GM23338 (cell line): Measurements from ENCODE around the gene CAMTA1. TPM values are rescaled to one million over a fixed set of nuclear protein-coding genes. Genes with fewer than 3 reads are reported as not detected.

Experiments
- ATAC-seq: fragments of 200-7000 bp; cut with Tn5 transposase; 3 replicates; pipeline ENCODE4 v1.9.1; 2020
- DNase-seq: peaks from one replicate; pipeline ENCODE4 v3.0.0-alpha.2; 2015; ENCODE audit warnings: low spot score
- H2AFZ ChIP-seq: fragments of 200-600 bp; sonication (generic); 2 replicates; pipeline ENCODE4 v1.8.0; 2016; ENCODE audit warnings: antibody characterized with exemption, mild to moderate bottlenecking, moderate library complexity
- H3F3A ChIP-seq: fragments of 200-600 bp; sonication (generic); replicated peaks from 2 replicates; pipeline ENCODE4 v1.8.0; 2017; ENCODE audit warnings: antibody characterized with exemption, mixed run types, low read depth
- H3K27ac ChIP-seq: fragments of 200-600 bp; sonication (generic); 2 replicates; pipeline ENCODE4 v1.6.1; 2016; ENCODE audit warnings: low read depth
- H3K27me3 ChIP-seq: fragments of 200-600 bp; sonication (generic); 2 replicates; pipeline ENCODE4 v1.8.0; 2016; ENCODE audit warnings: mild to moderate bottlenecking, mixed run types, moderate library complexity; ENCODE audit not compliant: insufficient read depth
- H3K36me3 ChIP-seq: fragments of 200-600 bp; sonication (generic); 2 replicates; pipeline ENCODE4 v1.8.0; 2016; ENCODE audit warnings: mild to moderate bottlenecking; ENCODE audit not compliant: insufficient read depth
- H3K4me1 ChIP-seq: fragments of 200-600 bp; sonication (generic); 2 replicates; pipeline ENCODE4 v1.8.0; 2016; ENCODE audit warnings: mild to moderate bottlenecking, moderate library complexity; ENCODE audit not compliant: insufficient read depth
- H3K4me2 ChIP-seq: fragments of 200-600 bp; sonication (generic); 2 replicates; pipeline ENCODE4 v1.7.1; 2017; ENCODE audit warnings: mixed run types
- H3K4me3 ChIP-seq: fragments of 200-600 bp; sonication (generic); 2 replicates; pipeline ENCODE4 v1.6.1; 2016; ENCODE audit warnings: mixed run types
- H3K79me2 ChIP-seq: fragments of 200-600 bp; sonication (generic); replicated peaks from 2 replicates; pipeline ENCODE4 v1.8.0; 2017; ENCODE audit warnings: mild to moderate bottlenecking; ENCODE audit not compliant: insufficient read depth
- H3K9me2 ChIP-seq: fragments of 200-600 bp; sonication (generic); 2 replicates; pipeline ENCODE4 v1.8.0; 2017; ENCODE audit not compliant: insufficient read depth
- H4K20me1 ChIP-seq: fragments of 200-600 bp; sonication (generic); replicated peaks from 2 replicates; pipeline ENCODE4 v1.8.0; 2017; ENCODE audit warnings: mild to moderate bottlenecking; ENCODE audit not compliant: insufficient read depth
- H3K27ac Mint-ChIP-seq: 2 replicates; pipeline ENCODE4 v1.8.0; 2020; ENCODE audit warnings: inconsistent platforms, mild to moderate bottlenecking, moderate library complexity, mixed read lengths
- H3K27me3 Mint-ChIP-seq: 3 replicates; pipeline ENCODE4 v1.8.0; 2022; ENCODE audit warnings: low read depth, mild to moderate bottlenecking, moderate library complexity, mixed read lengths, inconsistent platforms; ENCODE audit not compliant: insufficient read depth, poor library complexity
- H3K36me3 Mint-ChIP-seq: 3 replicates; pipeline ENCODE4 v1.8.0; 2021; ENCODE audit warnings: low read depth, mild to moderate bottlenecking, inconsistent platforms, moderate library complexity, mixed read lengths
- H3K4me1 Mint-ChIP-seq: 3 replicates; pipeline ENCODE4 v1.8.0; 2020; ENCODE audit warnings: mild to moderate bottlenecking, inconsistent platforms, mixed read lengths
- H3K4me3 Mint-ChIP-seq: 3 replicates; pipeline ENCODE4 v1.8.0; 2021; ENCODE audit warnings: moderate library complexity, mild to moderate bottlenecking, inconsistent platforms, mixed read lengths
- H3K9me3 Mint-ChIP-seq: 3 replicates; pipeline ENCODE4 v1.8.0; 2020; ENCODE audit warnings: moderate library complexity, mild to moderate bottlenecking, inconsistent platforms, mixed read lengths
- CREB1 ChIP-seq: fragments of 250-450 bp; sonication (Bioruptor Pico); IDR thresholded peaks from 2 replicates; pipeline ENCODE4 v1.5.0; 2020; ENCODE audit warnings: low read depth, mild to moderate bottlenecking, moderate library complexity
- ETS1 ChIP-seq: IDR thresholded peaks from 2 replicates; pipeline ENCODE4 v1.6.1; 2016; ENCODE audit warnings: antibody characterized with exemption
- NANOG ChIP-seq: IDR thresholded peaks from 2 replicates; pipeline ENCODE4 v1.6.1; 2016; ENCODE audit warnings: antibody characterized with exemption, borderline replicate concordance
- STAT1 ChIP-seq: IDR thresholded peaks from one replicate; pipeline ENCODE4 v1.6.1; 2016; ENCODE audit warnings: antibody characterized with exemption; ENCODE audit not compliant: unreplicated experiment
- ZNF114 ChIP-seq: fragments of 250-450 bp; sonication (Bioruptor Pico); IDR thresholded peaks from 2 replicates; pipeline ENCODE4 v1.5.0; 2020; ENCODE audit warnings: mild to moderate bottlenecking, moderate library complexity
- ZNF331 ChIP-seq: fragments of 250-450 bp; sonication (Bioruptor Pico); IDR thresholded peaks from 2 replicates; pipeline ENCODE4 v1.5.0; 2020; ENCODE audit warnings: low read depth, mild to moderate bottlenecking, moderate library complexity
- polyA plus RNA-seq: library from polyadenylated mRNA; unstranded; fragments of >200 nt; fragmentation: Nextera tagmentation; extraction: Ambion mirVana; gene quantifications from 2 replicates; pipeline ENCODE4 v1.2.1, GENCODE V29; 2016
- total RNA-seq: library from RNA; depleted of rRNA; stranded (reverse); fragments of >200 nt; shearing (Covaris generic); gene quantifications from 2 replicates; pipeline ENCODE4 v1.2.3, GENCODE V29; 2014
- TF ChIP-seq, protein P1 (sequence below): IDR thresholded peaks from one replicate; pipeline ENCODE4 v1.6.1; 2018; ENCODE audit warnings: antibody characterized with exemption; ENCODE audit not compliant: unreplicated experiment
- TF ChIP-seq, protein P2 (sequence below), 2 experiments: fragments of 200-600 bp in 1 of 2; sonication (generic) in 1 of 2; conservative IDR thresholded peaks; 2 replicates each; pipeline versions ENCODE4 v1.5.1 to v1.6.1; 2016 to 2017; ENCODE audit warnings: antibody characterized with exemption in 2 of 2, low read depth in 2 of 2, mild to moderate bottlenecking in 2 of 2, moderate library complexity in 1 of 2

The CAMTA1 gene
- total and polyA plus RNA-seq, 2 experiments from 2014 or later, result 115 to 519 TPM

DNA sequence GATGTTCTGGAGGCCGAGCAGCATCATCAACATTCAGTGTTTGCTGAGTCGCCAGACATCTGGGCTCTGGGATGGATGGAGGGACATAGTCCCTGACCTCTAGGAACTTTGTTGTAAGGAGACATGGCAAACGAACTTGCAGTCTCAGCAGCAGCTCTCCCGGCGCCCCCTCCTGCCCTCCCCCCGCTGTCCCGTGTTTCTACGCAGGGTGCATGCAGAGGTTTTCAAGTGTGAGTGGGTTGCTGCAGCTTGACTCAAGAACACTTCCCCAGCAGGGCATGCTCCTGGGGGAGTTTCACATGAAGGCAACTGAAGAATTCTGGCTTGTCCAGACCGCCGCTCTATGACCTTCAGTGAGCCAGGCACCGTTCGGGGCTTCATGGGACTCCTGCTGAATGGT is 121.9 kb downstream of the CAMTA1 start:
- Histone ChIP-seq H4K20me1 (no peaks in the 10 kb centered on the region), H3K27ac (no peak overlapping the region)

GRCh38 chr1:6907676-6908434 is 122.6 kb downstream of the CAMTA1 start:
- TF ChIP-seq, protein P1, sequence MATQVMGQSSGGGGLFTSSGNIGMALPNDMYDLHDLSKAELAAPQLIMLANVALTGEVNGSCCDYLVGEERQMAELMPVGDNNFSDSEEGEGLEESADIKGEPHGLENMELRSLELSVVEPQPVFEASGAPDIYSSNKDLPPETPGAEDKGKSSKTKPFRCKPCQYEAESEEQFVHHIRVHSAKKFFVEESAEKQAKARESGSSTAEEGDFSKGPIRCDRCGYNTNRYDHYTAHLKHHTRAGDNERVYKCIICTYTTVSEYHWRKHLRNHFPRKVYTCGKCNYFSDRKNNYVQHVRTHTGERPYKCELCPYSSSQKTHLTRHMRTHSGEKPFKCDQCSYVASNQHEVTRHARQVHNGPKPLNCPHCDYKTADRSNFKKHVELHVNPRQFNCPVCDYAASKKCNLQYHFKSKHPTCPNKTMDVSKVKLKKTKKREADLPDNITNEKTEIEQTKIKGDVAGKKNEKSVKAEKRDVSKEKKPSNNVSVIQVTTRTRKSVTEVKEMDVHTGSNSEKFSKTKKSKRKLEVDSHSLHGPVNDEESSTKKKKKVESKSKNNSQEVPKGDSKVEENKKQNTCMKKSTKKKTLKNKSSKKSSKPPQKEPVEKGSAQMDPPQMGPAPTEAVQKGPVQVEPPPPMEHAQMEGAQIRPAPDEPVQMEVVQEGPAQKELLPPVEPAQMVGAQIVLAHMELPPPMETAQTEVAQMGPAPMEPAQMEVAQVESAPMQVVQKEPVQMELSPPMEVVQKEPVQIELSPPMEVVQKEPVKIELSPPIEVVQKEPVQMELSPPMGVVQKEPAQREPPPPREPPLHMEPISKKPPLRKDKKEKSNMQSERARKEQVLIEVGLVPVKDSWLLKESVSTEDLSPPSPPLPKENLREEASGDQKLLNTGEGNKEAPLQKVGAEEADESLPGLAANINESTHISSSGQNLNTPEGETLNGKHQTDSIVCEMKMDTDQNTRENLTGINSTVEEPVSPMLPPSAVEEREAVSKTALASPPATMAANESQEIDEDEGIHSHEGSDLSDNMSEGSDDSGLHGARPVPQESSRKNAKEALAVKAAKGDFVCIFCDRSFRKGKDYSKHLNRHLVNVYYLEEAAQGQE, result no peak
- no peak for TF ChIP-seq ZNF331 (CRISPR knock-in tag)
- TF ChIP-seq NANOG, result no peak
- TF ChIP-seq ZNF114, result no peak
- TF ChIP-seq, protein P2, sequence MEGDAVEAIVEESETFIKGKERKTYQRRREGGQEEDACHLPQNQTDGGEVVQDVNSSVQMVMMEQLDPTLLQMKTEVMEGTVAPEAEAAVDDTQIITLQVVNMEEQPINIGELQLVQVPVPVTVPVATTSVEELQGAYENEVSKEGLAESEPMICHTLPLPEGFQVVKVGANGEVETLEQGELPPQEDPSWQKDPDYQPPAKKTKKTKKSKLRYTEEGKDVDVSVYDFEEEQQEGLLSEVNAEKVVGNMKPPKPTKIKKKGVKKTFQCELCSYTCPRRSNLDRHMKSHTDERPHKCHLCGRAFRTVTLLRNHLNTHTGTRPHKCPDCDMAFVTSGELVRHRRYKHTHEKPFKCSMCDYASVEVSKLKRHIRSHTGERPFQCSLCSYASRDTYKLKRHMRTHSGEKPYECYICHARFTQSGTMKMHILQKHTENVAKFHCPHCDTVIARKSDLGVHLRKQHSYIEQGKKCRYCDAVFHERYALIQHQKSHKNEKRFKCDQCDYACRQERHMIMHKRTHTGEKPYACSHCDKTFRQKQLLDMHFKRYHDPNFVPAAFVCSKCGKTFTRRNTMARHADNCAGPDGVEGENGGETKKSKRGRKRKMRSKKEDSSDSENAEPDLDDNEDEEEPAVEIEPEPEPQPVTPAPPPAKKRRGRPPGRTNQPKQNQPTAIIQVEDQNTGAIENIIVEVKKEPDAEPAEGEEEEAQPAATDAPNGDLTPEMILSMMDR (conservative IDR thresholded peaks at IDR 0.05; ENCODE audit: low read depth in 2 of 2), result no peak
- Mint-ChIP-seq H3K27ac (0 out of 2 replicates have a peak overlapping the region, but pooled peaks have one; percentile 28), H3K27me3 (peaks cover 19% of the 10 kb centered on the region), H3K36me3 (no peaks in the 10 kb centered on the region), H3K4me3 (no peak overlapping the region; the same call in 2 of the 3 replicates), H3K9me3 (no peaks in the 10 kb centered on the region), H3K4me1 (peaks cover 60% of the 10 kb centered on the region)
- Histone ChIP-seq H3K4me2 (no peak overlapping the region), H3F3A (no peaks in the 10 kb centered on the region), H3K4me3 (no peak overlapping the region), H3K27ac (no peak overlapping the region), H2AFZ (no peak overlapping the region), H3K36me3 (no peaks in the 10 kb centered on the region), H3K4me1 (peaks cover 26% of the 10 kb centered on the region), H3K27me3 (no peaks in the 10 kb centered on the region), H4K20me1 (no peaks in the 10 kb centered on the region), H3K79me2 (no peaks in the 10 kb centered on the region), H3K9me2 (0 out of 2 replicates have a peak, but pooled peaks cover 4% of the 10 kb centered on the region)
- ATAC-seq (no peak), DNase-seq (no peak)

More for the DNA sequence above, 121.9 kb downstream of the CAMTA1 start:
- peak overlapping the region; percentile 63 for H3K4me2 ChIP-seq
- ATAC-seq (no peak), DNase-seq (no peak)
- no peaks in the 10 kb centered on the region for H3K9me3 Mint-ChIP-seq
- H3K4me1 ChIP-seq, result peaks cover 22% of the 10 kb centered on the region
- H3K36me3 ChIP-seq, result no peaks in the 10 kb centered on the region
- no peaks in the 10 kb centered on the region for H3K79me2 ChIP-seq
- peaks cover 19% of the 10 kb centered on the region for H3K27me3 Mint-ChIP-seq
- no peaks in the 10 kb centered on the region for H3K27me3 ChIP-seq
- peaks cover 53% of the 10 kb centered on the region for H3K4me1 Mint-ChIP-seq
- H3K27ac Mint-ChIP-seq, result peak overlapping the region; percentile 79
- 0 out of 2 replicates have a peak, but pooled peaks cover 4% of the 10 kb centered on the region for H3K9me2 ChIP-seq
- H3K4me3 Mint-ChIP-seq, result no peak overlapping the region
- no peak overlapping the region for H3K4me3 ChIP-seq
- TF ChIP-seq ZNF331 (CRISPR knock-in tag), result no peak
- no peak for TF ChIP-seq STAT1
- TF ChIP-seq ETS1, result no peak
- no peak for TF ChIP-seq ZNF114
- TF ChIP-seq, protein P1, result no peak
- TF ChIP-seq CREB1 (CRISPR knock-in tag), result no peak
- no peaks in the 10 kb centered on the region for H3F3A ChIP-seq
- no peaks in the 10 kb centered on the region for H3K36me3 Mint-ChIP-seq
- no peak overlapping the region for H2AFZ ChIP-seq
